Stimulated activated CD8-positive, alpha-beta memory T cell treated with anti-CD3 and anti-CD28 coated beads, Interleukin-7, amount 100 ng/mL, for 48 hours (primary cell): ENCODE results near the gene CLASP2.
A peak's percentile ranks its signal among the peaks of the same experiment; 100 is the strongest.
"Not testable (repeated sequence)": the region's sequence is repeated elsewhere in the genome, so short reads cannot be mapped to it uniquely, and the experiment has no call there.

Experiments used
- DNase-seq, 2 donors: peaks; one replicate each; pipeline ENCODE4 v3.0.0-alpha.2; 2020; ENCODE audit warnings: low read depth in 1 of 2; ENCODE audit errors: extremely low read depth in 1 of 2

CLASP2 gene

GRCh38 chr3:33717866-33718594 is at the start of gene CLASP2:
Gene CLASP2 (minus strand): TSS chr3:33718254. CDS start chr3:33718002, 252 bp downstream.
- peak; percentile 79 to 80 for DNase-seq

DNA sequence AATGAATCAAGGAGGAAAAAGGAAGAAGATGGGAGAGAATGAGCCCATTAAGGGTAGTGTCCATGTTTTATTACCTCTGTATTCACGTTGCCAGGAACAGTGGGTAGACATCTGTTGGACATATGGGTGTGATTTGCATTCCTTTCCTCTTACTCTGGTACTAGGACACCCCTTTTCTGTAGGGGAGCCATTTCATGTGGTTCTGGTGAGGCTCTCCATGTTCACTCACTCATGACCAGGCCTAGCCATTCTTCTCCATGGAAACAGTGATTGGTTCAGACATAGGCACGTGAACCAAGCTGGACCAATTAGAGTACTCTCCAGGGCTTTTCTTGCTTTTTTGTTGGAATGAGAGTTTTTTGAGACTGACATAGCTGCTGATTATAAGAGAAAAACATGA is 40.8 kb upstream of the CLASP2 start:
- no peak for DNase-seq

DNA sequence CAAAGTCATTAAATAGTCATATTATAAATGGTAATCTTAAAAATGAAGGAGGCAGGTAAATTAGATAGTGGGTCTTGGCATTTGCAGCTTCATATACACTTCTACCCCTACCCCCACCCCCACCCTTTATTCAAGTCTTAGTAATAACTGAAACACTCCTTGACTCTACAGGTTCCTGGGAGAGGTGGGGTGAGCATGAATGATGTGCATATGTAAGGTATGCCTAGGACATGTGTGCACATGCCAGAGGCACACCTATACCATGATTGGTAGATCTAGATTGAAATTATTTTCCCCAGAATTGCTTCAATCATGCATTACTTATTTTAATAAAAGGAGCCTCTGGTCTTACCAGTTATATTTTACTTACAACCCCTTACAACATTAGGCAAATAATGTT is 40.2 kb upstream of the CLASP2 start:
- no peak for DNase-seq

GRCh38 chr3:33754391-33754790 is 36.3 kb upstream of the CLASP2 start:
- not testable (repeated sequence) for DNase-seq

- no peak for DNase-seq
These were observed 33.3 kb upstream of the CLASP2 start for GRCh38 chr3:33751336-33751735.

DNA sequence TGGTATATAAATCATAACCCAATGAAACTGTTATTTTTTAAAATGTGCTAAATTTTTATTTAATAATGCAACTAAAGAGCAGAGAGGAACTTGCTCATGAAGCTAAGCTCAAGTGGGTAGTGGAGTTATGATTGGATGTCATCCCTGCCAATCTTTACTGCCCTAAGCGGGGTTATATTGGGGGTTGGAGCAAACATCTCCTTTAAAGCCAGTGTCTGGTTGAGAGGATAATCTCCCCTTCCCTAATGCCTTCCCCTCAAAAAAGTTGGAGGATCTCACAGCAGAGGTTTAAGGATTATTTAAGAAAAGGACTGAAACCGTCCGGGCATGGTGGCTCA is 32.1 kb upstream of the CLASP2 start:
- DNase-seq: no peak

GRCh38 chr3:33749546-33750210 is 31.6 kb upstream of the CLASP2 start:
- DNase-seq: no peak

DNA sequence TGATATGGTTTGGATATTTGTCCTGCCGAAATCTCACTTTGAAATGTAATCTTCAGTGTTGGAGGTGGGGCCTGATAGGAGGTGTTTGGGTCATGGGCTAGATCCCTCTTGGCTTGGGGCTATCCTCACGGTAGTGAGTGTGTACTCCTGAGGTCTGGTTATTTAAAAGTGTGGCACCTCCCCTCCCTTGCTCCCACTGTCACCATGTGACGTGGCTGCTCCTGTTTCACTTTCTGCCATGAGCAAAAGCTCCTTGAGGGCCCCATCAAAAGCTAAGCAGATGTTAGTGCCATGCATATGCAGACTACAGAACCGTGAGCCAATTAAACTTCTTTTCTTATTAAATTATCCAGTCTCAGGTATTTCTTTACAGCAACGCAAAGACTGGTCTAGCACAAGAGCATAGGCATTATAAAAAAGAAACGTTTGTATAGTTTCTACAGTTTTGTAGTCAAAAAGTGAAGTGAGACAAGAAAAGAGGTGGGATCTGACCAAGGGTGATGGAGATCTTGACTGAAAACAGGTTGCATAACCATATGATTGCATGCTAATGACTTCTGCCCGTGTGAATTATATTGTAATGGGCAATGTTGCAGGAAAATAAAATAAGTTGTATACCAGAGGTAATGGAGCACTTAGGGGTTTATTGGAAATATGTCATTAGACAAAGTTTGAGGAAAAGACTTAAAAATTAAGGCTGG is 28.5 kb upstream of the CLASP2 start:
- DNase-seq: no peak

GRCh38 chr3:33737146-33737545 is 19.1 kb upstream of the CLASP2 start:
- no peak for DNase-seq

DNA sequence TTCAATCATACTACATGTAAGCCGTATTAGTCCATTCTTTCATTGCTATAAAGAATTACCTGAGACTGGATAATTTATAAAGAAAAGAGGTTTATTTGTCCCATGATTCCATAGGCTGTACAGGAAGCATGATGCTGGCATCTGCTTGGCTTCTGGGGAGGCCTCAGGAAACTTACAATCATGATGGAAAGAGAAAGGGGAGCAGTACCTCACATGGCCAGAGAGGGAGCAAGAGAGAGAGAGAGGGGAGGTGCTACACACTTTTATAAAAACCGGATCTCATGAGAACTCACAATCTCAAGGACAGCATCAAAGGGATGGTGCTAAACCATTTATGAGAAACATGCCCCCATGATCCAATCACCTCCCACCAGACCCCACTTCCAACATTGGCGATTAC is 14.3 kb upstream of the CLASP2 start:
- no peak for DNase-seq

- no peak for DNase-seq
These were observed 11.9 kb upstream of the CLASP2 start for GRCh38 chr3:33729993-33730392.

DNA sequence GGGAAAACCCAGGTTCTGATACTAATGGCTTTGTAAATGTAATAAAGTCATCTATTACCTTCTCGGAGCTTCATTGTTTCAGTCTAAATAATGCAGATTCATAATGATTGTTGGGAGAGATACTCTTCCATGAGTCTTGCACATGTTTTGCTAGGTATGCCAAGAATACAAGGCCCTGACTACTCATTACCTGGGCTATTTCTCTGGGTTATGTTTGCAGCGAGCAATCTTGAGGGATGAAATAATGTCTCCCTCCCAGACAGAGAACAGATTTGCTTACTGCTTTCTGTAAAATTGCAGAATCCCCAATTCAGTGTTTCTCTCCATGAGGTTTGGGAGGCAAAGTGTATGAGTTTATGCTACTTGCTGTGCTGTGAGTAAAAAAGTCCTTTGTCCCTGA is 6.2 kb upstream of the CLASP2 start:
- DNase-seq: no peak

- DNase-seq: no peak
These were observed 4.7 kb upstream of the CLASP2 start for GRCh38 chr3:33722626-33723370.

DNA sequence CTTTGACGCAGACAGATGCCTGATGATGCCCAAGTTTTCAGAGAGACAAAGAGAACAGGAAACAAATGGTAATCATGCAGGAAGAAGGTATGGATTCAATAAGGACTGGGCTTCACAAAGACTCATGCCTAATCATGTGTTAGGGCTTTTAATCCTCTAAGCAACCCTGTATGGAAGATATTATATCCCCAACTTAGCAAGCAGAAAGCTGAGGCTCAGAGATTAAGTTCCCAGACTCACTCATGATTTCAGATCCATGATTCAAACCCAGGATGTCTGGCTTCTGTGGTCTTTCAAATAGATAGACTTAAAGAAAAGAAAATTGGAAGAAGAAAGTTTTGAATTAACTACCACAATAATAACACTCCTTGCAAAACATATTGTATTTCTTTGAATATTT is 4.1 kb upstream of the CLASP2 start:
- no peak for DNase-seq

GRCh38 chr3:33718595-33718907 is 497 bp upstream of the CLASP2 start:
- no peak for DNase-seq

DNA sequence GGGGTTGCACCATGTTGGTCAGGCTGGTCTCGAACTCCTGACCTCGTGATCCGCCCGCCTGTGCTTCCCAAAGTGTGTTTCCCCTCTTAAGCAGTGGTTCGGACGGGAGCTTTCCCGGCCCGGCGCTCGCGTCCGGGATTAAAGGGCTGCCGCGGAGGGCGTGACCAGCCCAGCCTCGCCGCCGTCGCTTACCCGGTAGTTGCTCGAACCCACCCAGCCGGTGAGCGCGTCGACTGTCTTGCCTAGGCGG is 513 bp downstream of the CLASP2 start:
- peak; percentile 37 to 45 for DNase-seq

- no peak for DNase-seq
These were observed 1.8 kb downstream of the CLASP2 start for GRCh38 chr3:33716227-33716626.

DNA sequence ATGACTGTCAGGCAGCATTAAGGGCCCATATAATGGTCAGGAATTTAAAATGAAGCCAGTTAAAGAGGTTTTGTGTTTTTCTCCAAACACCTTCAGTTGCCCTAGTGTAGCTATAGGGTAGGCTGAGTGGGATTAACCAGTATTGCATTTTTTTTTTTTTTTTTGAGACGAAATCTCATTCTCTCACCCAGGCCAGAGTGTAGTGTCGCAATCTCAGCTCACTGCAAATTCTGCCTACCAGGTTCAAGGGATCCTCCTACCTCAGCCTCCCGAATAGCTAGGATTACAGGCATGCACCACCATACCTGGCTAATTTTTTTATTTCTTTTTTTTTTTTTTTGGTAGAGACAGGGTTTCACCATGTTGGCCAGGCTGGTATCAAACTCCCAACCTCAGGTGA is 7.0 kb downstream of the CLASP2 start:
- DNase-seq: no peak

DNA sequence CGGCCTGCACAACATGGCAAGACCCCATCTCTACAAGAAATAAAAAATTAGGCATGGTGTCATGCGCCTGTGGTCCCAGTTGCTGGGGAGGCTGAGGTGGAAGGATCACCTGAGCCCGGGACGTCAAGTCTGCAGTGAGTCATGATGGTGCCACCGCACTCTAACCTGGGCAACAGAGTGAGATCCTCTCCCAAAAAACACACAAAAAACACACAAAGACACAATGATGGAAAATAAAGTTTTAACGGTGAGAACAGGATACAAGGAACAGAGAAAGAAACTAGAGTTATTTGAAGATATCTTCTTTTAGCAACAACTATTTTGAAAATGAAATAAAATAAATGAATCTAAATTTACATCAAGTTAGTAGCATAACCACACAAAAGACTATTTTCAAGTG is 12.0 kb downstream of the CLASP2 start:
- no peak for DNase-seq

DNA sequence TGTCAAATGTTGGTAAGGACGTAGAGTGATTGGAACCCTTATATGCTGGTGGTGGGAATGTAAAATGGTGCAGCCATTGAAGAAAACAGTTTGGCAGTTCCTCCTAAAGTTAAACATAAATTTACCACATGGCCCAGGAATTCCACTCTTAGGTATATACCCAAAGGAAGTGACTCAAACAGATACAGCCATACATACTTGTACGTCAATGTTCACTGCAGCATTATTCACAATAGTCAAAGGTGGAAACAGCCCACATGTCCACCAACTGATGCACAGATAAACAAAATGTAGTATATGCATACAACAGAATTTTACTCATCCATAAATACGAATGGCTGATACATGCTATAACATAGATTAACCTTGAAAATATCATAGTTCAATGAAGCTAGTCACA is 13.2 kb downstream of the CLASP2 start:
- DNase-seq: no peak

GRCh38 chr3:33699275-33699674 is 18.8 kb downstream of the CLASP2 start:
- no peak for DNase-seq

- DNase-seq: no peak
These were observed 23.1 kb downstream of the CLASP2 start for GRCh38 chr3:33694944-33695343.
